Panc1 (cell line): ENCODE data around the gene ABCF2. TPM values are rescaled to one million over a fixed set of nuclear protein-coding genes. Genes with fewer than 3 reads are reported as not detected.

Experiments used
- ATAC-seq: fragments of 200-7000 bp; cut with Tn5 transposase; 2 replicates; pipeline ENCODE4 v1.9.1; 2020; ENCODE audit warnings: mild to moderate bottlenecking, moderate library complexity
- BruUV-seq: library from RNA; stranded (reverse); fragments of 400-500 nt; replicated peaks from 2 replicates; lab custom pipeline; 2021; lab: Mats Ljungman, UMichigan
- CTCF ChIA-PET: fragments of 300-600 bp; sonication (Branson Sonifier 250); formaldehyde crosslinking; loops from one replicate; lab custom pipeline; 2022; ENCODE audit warnings: antibody characterized with exemption; lab: Charles Lee
- POLR2A ChIA-PET: fragments of 300-600 bp; sonication (Branson Sonifier 250); formaldehyde crosslinking; loops from one replicate; lab custom pipeline; 2022; ENCODE audit warnings: antibody characterized with exemption; lab: Charles Lee
- DNase-seq: peaks from one replicate; pipeline ENCODE4 v3.0.0-alpha.2; 2010; ENCODE audit warnings: low read depth, low spot score
- H3K27ac ChIP-seq: 2 replicates; pipeline ENCODE4 v1.5.1; 2011; ENCODE audit warnings: mild to moderate bottlenecking, low read length, inconsistent platforms
- H3K27me3 ChIP-seq: fragments of 200-500 bp; sonication (Bioruptor generic); 2 replicates; pipeline ENCODE4 v1.6.0; 2014; ENCODE audit warnings: low read length, inconsistent platforms; ENCODE audit not compliant: control insufficient read depth, insufficient read depth
- H3K36me3 ChIP-seq: fragments of 200-500 bp; sonication (Bioruptor generic); 2 replicates; pipeline ENCODE4 v1.5.1; 2014; ENCODE audit warnings: inconsistent platforms, mild to moderate bottlenecking, low read length, moderate library complexity; ENCODE audit not compliant: control insufficient read depth, insufficient read depth
- H3K4me1 ChIP-seq: 2 replicates; pipeline ENCODE4 v1.5.1; 2011; ENCODE audit warnings: inconsistent platforms, mild to moderate bottlenecking, low read length, moderate library complexity; ENCODE audit not compliant: control insufficient read depth, insufficient read depth
- H3K4me3 ChIP-seq, 2 experiments: 2 replicates each; pipeline ENCODE4 v1.5.1; 2011 to 2012; ENCODE audit warnings: low read depth in 2 of 2, low read length in 2 of 2, mild to moderate bottlenecking in 2 of 2, inconsistent platforms in 1 of 2, moderate library complexity in 1 of 2
- H3K9me3 ChIP-seq: fragments of 200-500 bp; sonication (Bioruptor generic); 2 replicates; pipeline ENCODE4 v1.5.1; 2014; ENCODE audit warnings: low read depth, mild to moderate bottlenecking, inconsistent platforms, low read length, moderate library complexity; ENCODE audit not compliant: control insufficient read depth, insufficient read depth
- SIN3A ChIP-seq: IDR thresholded peaks from 2 replicates; pipeline ENCODE4 v1.6.1; 2012; ENCODE audit warnings: low read depth, mild to moderate bottlenecking, low read length, moderate library complexity, borderline replicate concordance; ENCODE audit not compliant: insufficient read depth
- TCF7L2 ChIP-seq: IDR thresholded peaks from 2 replicates; pipeline ENCODE4 v1.6.1; 2011; ENCODE audit warnings: mild to moderate bottlenecking, low read depth, low read length, inconsistent platforms
- in situ Hi-C: cut with HindIII; loops from 2 replicates; pipeline ENCODE4 v1.10.0; 2016; ENCODE audit warnings: low sequenced_read_pairs, low pct_unique_long_range_greater_than_20kb
- intact Hi-C: fragments of 100-400 bp; cut with micrococcal nuclease; formaldehyde crosslinking; loops from one replicate; pipeline ENCODE4 v1.10.0; 2022; ENCODE audit not compliant: unreplicated experiment
- total RNA-seq: library from RNA; stranded (reverse); gene quantifications from one replicate; pipeline ENCODE4 v1.2.1, GENCODE V29; 2021; ENCODE audit not compliant: unreplicated experiment
- TF ChIP-seq, protein P1 (sequence below): fragments of 450-650 bp; IDR thresholded peaks from 2 replicates; pipeline ENCODE4 v1.5.1; 2017; ENCODE audit warnings: mild to moderate bottlenecking
- TF ChIP-seq, protein P2 (sequence below), 2 experiments: IDR thresholded peaks; 2 replicates each; pipeline ENCODE4 v1.6.1; 2011 to 2012; ENCODE audit warnings: low read depth in 2 of 2, control low read depth in 1 of 2, low read length in 1 of 2, mild to moderate bottlenecking in 1 of 2, moderate library complexity in 1 of 2; ENCODE audit not compliant: insufficient read depth in 1 of 2

The ABCF2 gene
- total RNA-seq, 1 experiment from 2014 or later = 64.4 TPM

DNA sequence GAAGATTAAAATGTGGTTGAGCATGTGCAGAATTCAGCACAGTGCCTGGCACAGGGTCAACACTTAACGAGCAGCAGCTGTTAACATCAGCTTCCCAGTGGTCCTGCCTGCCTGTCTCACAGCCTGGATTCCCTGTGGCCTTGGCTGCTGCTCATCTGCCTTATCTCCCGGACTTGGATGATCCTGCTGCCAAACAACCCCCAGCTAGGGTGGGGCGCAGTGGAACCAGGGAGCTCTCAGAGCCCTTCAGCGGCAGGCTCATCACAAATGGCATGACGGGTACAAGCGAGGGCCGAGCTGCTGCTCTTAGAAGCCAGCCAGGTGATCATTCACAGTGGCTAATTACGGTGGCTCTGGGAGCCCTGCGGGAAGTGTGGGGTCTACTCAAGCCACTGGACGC, 34.5 kb upstream of the ABCF2 start:
- Histone ChIP-seq H3K27me3 (no peaks in the 10 kb centered on the region), H3K9me3 (no peaks in the 10 kb centered on the region), H3K36me3 (no peaks in the 10 kb centered on the region), H3K4me3 (no peak overlapping the region), H3K27ac (no peak overlapping the region), H3K4me1 (no peaks in the 10 kb centered on the region)
- no TSS peak for BruUV-seq
- no peak for DNase-seq
- in situ Hi-C loops (no loop called here), intact Hi-C loops (no loop called here)
- no peak for ATAC-seq
- POLR2A ChIA-PET = no interaction called here
- no peak for TF ChIP-seq SIN3A
- TF ChIP-seq TCF7L2 = no peak
- TF ChIP-seq, protein P1, sequence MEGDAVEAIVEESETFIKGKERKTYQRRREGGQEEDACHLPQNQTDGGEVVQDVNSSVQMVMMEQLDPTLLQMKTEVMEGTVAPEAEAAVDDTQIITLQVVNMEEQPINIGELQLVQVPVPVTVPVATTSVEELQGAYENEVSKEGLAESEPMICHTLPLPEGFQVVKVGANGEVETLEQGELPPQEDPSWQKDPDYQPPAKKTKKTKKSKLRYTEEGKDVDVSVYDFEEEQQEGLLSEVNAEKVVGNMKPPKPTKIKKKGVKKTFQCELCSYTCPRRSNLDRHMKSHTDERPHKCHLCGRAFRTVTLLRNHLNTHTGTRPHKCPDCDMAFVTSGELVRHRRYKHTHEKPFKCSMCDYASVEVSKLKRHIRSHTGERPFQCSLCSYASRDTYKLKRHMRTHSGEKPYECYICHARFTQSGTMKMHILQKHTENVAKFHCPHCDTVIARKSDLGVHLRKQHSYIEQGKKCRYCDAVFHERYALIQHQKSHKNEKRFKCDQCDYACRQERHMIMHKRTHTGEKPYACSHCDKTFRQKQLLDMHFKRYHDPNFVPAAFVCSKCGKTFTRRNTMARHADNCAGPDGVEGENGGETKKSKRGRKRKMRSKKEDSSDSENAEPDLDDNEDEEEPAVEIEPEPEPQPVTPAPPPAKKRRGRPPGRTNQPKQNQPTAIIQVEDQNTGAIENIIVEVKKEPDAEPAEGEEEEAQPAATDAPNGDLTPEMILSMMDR = no peak
- TF ChIP-seq, protein P2, sequence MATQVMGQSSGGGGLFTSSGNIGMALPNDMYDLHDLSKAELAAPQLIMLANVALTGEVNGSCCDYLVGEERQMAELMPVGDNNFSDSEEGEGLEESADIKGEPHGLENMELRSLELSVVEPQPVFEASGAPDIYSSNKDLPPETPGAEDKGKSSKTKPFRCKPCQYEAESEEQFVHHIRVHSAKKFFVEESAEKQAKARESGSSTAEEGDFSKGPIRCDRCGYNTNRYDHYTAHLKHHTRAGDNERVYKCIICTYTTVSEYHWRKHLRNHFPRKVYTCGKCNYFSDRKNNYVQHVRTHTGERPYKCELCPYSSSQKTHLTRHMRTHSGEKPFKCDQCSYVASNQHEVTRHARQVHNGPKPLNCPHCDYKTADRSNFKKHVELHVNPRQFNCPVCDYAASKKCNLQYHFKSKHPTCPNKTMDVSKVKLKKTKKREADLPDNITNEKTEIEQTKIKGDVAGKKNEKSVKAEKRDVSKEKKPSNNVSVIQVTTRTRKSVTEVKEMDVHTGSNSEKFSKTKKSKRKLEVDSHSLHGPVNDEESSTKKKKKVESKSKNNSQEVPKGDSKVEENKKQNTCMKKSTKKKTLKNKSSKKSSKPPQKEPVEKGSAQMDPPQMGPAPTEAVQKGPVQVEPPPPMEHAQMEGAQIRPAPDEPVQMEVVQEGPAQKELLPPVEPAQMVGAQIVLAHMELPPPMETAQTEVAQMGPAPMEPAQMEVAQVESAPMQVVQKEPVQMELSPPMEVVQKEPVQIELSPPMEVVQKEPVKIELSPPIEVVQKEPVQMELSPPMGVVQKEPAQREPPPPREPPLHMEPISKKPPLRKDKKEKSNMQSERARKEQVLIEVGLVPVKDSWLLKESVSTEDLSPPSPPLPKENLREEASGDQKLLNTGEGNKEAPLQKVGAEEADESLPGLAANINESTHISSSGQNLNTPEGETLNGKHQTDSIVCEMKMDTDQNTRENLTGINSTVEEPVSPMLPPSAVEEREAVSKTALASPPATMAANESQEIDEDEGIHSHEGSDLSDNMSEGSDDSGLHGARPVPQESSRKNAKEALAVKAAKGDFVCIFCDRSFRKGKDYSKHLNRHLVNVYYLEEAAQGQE (IDR thresholded peaks at IDR 0.05; ENCODE audit: insufficient read depth in 1 of 2, low read depth in 2 of 2, low read length in 1 of 2) = no peak
- CTCF ChIA-PET = interaction anchor here (0.6 kb wide), 1 partner anchor 637 kb away, joined by 4 read pairs; no protein-coding TSS in a partner anchor

DNA sequence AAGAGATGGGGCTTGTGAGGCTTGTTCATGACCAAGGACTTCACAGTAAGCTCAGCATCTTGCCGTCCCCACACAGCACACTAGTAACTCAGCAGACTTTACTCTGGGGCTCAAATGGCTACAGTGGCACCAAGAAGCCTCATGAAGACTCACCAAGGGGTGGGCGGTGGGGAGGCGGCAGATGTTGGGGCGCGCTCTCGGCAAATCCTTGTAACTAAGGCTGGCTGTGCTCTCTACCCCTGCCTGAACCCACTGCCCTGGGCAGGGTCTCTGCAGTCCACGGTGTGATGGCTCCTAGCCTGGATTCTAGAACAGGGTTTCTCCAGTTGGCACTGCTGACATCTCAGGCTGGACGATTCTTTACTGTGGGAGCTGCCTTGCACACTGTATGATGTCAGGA, 33.9 kb upstream of the ABCF2 start:
- BruUV-seq = no TSS peak
- no peak for DNase-seq
- Histone ChIP-seq H3K27ac (no peak overlapping the region), H3K27me3 (no peaks in the 10 kb centered on the region), H3K9me3 (no peaks in the 10 kb centered on the region), H3K36me3 (no peaks in the 10 kb centered on the region), H3K4me1 (no peaks in the 10 kb centered on the region), H3K4me3 (no peak overlapping the region)
- ChIA-PET POLR2A (no interaction called here), CTCF (interaction anchor here (0.6 kb wide), 1 partner anchor 638 kb away, joined by 4 read pairs; no protein-coding TSS in a partner anchor)
- intact Hi-C loops (no loop called here), in situ Hi-C loops (no loop called here)
- TF ChIP-seq SIN3A = no peak
- TF ChIP-seq, protein P2 (IDR thresholded peaks at IDR 0.05; ENCODE audit: insufficient read depth in 1 of 2, low read depth in 2 of 2, low read length in 1 of 2) = no peak
- no peak for ATAC-seq
